ENCODE data around the gene ADSL.

DNA sequence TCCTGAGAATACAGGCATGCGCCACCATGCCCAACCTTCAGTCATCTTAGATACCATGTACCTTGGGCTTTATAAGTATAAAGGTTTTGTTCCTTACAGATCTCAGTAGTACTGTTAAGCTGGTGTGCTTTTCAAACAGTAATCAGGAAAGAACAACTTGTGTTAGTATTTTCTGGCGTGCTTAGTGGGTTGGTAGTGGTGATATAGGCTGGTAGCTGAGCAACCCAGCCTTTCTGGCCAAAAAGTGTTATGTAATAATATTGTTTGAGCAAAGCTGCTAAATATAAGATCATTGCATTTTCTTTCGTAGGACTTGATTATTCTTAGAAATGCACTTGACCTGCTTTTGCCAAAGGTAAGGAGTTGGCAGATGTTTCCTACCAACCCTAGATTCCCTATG lies 6.5 kb downstream of the ADSL start:
- TF ChIP-seq, protein P1, sequence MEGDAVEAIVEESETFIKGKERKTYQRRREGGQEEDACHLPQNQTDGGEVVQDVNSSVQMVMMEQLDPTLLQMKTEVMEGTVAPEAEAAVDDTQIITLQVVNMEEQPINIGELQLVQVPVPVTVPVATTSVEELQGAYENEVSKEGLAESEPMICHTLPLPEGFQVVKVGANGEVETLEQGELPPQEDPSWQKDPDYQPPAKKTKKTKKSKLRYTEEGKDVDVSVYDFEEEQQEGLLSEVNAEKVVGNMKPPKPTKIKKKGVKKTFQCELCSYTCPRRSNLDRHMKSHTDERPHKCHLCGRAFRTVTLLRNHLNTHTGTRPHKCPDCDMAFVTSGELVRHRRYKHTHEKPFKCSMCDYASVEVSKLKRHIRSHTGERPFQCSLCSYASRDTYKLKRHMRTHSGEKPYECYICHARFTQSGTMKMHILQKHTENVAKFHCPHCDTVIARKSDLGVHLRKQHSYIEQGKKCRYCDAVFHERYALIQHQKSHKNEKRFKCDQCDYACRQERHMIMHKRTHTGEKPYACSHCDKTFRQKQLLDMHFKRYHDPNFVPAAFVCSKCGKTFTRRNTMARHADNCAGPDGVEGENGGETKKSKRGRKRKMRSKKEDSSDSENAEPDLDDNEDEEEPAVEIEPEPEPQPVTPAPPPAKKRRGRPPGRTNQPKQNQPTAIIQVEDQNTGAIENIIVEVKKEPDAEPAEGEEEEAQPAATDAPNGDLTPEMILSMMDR (IDR thresholded peaks at IDR 0.05) = no peak
- TF ChIP-seq POLR2A (IDR thresholded peaks at IDR 0.05) = no peak
